H1 (cell line): ENCODE measurements around the gene RNF31. TPM values are rescaled to one million over a fixed set of nuclear protein-coding genes. Genes with fewer than 3 reads are reported as not detected.

Experiments used
- JUND ChIP-seq: IDR thresholded peaks from 2 replicates; pipeline ENCODE4 v1.6.1; 2011; ENCODE audit warnings: mild to moderate bottlenecking, improper control_type of control experiment, low read length
- NANOG ChIP-seq: IDR thresholded peaks from 2 replicates; pipeline ENCODE4 v1.6.1; 2011; ENCODE audit warnings: low read length, low read depth, mild to moderate bottlenecking, inconsistent platforms; ENCODE audit not compliant: insufficient read depth, poor library complexity, severe bottlenecking
- POLR2A ChIP-seq, 2 experiments: IDR thresholded peaks; 1 replicate in 1 of 2; 2 replicates in 1 of 2; pipeline ENCODE4 v1.6.1; 2011; ENCODE audit warnings: low read depth in 2 of 2, low read length in 2 of 2, mild to moderate bottlenecking in 2 of 2; ENCODE audit errors: control extremely low read depth in 1 of 2
- POU5F1 ChIP-seq: IDR thresholded peaks from 2 replicates; pipeline ENCODE4 v1.6.1; 2011; ENCODE audit warnings: low read depth, mild to moderate bottlenecking, low read length, moderate library complexity
- RNF2 ChIP-seq: fragments of 200-900, 300-1000 bp; sonication (generic); IDR thresholded peaks from 2 replicates; pipeline ENCODE4 v1.7.1; 2016; ENCODE audit warnings: borderline replicate concordance, low read depth, mild to moderate bottlenecking, antibody characterized with exemption, low read length; ENCODE audit not compliant: poor library complexity, severe bottlenecking; ENCODE audit errors: missing control alignments
- polyA plus RNA-seq, 7 experiments: library from polyadenylated mRNA; depleted of rRNA in 3 of 7; stranded (reverse) in 5 of 7; unstranded in 2 of 7; fragments of >200 nt in 5 of 7; fragments of 200-250 nt in 2 of 7; gene quantifications; 1 replicate in 5 of 7; 2 replicates in 1 of 7; 4 replicates in 1 of 7; pipeline versions ENCODE4 v1.2.1 to v1.2.3, GENCODE V29; 2011 to 2013; ENCODE audit warnings: missing spikeins in 2 of 7, mixed read lengths in 2 of 7
- total RNA-seq: library from RNA; stranded (reverse); fragmentation: NEBNext Ultra II Directional; extraction: Animal tissue kit (Norgen Biotek cat#: 25700); gene quantifications from 2 replicates; pipeline ENCODE4 v1.2.1, GENCODE V29; 2021

RNF31 gene
- total and polyA plus RNA-seq, 2 of the 8 experiments (the other 6 are each of a cell fraction or from before 2014, with no cell fraction given) = 17.5 to 72.0 TPM

GRCh38 chr14:24131549-24131966 lies 15.7 kb upstream of the RNF31 start (continued):
- TF ChIP-seq POLR2A (IDR thresholded peaks at IDR 0.05; ENCODE audit: control extremely low read depth in 1 of 2, low read depth in 2 of 2, low read length in 2 of 2) = no peak
- no peak for TF ChIP-seq POU5F1
- TF ChIP-seq RNF2 = no peak
- no peak for TF ChIP-seq NANOG
- TF ChIP-seq JUND = no peak
